KBM-7 (cell line): ENCODE data around the gene ADRA2C.

ENCODE experiments used
- DNase-seq: peaks from one replicate; pipeline ENCODE4 v3.0.0-alpha.2; 2015
- in situ Hi-C: fragments of 300-500 bp; cut with MboI; formaldehyde crosslinking; loops from 2 replicates; pipeline ENCODE4 v1.14.3; 2020; ENCODE audit warnings: low sequenced_read_pairs, low pct_unique_long_range_greater_than_20kb, mixed read lengths

The ADRA2C gene

DNA sequence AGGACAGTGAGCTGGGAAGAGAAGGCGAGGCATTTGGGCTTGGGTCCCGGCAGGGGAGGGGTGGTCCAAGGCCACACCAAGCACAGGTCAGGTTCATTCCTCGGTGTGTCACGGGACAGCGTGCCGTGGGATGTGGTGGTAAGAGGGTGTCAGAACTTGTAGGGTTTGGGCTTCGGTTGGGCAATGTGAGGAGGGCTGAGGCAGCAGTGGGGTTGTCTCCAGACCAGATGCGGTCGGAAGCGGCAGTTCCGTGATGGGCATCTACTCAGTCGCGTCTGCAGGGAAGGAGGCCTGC lies 22.1 kb downstream of the ADRA2C start:
- in situ Hi-C loops, result no loop called here
- no peak for DNase-seq

GRCh38 chr4:3789587-3789986 lies 23.4 kb downstream of the ADRA2C start:
- in situ Hi-C loops, result no loop called here

DNA sequence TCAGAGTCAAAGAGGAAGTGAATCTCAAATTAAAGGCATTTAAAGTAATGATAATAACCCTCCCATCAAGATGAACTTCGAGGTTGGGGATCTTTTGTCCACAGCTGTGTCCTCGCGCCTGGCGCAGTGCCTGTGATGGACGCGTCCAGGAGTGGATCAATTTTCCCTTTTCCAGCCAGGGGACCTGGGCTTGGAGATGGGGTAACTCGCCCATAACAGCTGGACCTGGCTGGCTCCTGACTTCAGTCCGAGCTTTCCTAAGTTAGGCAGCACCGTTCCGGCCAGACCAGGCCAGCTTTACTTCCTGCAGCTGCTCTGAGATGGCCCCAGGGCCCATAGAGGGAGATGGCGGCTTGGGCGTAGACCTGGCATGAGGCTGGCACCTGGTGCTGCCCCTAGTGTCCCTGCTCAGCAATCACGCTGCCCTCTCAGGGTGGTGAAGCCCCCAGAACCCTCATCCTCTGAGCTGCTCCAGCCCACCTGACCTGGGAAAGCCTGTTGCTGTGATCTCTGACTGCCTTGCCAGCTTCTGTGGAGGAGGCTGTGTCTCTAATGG lies 23.9 kb downstream of the ADRA2C start:
- no peak for DNase-seq
- in situ Hi-C loops, result no loop called here

More at GRCh38 chr4:3789587-3789986, 23.4 kb downstream of the ADRA2C start:
- no peak for DNase-seq

DNA sequence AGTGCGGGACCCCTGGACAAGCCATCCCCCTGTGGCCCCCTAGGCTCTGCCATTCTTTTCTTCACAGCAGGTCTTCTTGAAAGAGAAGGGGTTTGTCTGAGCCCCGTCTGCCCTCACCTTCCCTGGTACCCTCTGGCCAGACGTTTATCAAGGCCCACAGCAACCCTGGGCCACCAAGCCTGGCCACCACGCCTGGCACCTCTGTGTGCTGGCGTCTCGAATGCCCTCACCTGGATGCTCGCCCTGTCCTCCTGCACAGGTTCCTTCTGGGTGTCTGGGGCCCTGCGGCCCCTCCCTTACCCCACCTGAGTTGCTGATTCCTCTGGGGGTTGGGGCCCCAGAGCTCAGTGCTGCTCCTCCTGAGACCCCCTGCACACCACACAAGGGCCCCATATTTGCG lies 25.1 kb downstream of the ADRA2C start:
- DNase-seq, result no peak
- in situ Hi-C loops, result no loop called here

DNA sequence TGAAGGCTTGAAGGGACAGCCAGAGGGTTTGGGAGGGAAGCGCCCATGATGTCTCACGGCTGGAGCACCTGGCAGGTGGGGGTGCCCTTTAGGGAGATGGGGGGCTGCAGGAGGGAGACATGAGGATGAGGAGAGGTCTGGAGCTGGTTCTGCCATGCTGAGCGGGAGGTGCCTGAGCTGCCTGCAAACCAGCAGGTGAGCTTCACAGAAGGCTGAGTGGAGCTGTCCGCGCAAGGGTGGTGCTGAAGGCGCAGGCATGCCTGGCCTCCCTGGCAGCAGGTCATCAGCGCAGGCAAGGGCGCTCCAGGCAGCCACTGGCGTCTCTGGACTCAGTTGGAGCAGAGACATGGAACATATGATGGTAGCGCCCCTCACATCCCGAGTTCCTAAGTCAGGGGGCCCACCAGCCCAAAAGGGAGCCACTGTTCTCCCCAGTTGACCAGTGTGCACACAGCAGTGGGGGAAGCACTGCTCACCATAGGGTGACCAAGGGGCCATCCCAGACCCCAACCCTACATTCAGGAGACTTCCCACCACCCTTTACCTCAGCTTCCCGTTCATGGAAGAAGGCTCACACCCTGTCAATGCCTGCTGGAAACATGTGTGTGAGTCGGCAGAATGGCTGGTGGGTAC lies 25.8 kb downstream of the ADRA2C start:
- DNase-seq, result peak; percentile 28
- in situ Hi-C loops, result no loop called here

GRCh38 chr4:3792813-3793212 lies 26.6 kb downstream of the ADRA2C start:
- DNase-seq, result no peak
- in situ Hi-C loops, result no loop called here

DNA sequence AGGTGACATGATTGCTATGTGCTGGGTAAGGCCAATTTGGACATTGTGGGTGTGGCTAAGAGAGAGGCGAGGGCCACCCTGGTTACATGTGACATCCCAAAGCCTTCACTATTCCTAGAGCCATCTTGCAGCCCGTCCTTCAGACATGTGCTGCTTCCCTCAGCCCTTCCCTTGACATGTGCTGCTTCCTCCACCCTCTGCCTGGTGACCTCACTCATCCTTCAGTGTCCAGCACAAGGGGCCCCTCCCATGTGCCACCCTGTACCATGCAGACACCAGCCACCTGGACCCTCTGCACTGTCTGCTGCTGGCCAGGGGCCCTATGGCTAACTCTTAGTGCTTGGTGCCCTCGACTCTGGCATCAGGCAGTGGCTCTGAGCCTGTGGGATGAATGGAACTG lies 27.4 kb downstream of the ADRA2C start:
- no peak for DNase-seq
- in situ Hi-C loops, result no loop called here

DNA sequence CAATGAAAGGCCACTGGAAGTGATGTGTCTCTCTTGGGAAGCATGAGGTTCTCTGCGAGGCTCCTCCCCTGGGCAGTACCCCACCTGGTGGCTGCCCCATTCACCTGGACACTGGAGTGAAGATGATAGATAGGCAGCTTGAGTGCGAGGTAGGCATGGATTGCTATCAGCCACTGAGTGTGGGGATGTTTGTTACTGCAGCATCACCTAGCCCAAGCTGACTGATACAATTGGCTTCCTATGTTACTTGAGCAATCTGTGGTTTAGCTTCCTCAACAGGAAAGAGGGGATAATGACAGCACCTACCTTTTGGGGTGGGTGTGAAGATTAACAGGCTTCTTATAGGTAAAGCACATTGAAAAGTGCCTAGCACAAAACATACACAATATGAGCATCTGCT lies 30.8 kb downstream of the ADRA2C start:
- DNase-seq, result no peak
- in situ Hi-C loops, result no loop called here

DNA sequence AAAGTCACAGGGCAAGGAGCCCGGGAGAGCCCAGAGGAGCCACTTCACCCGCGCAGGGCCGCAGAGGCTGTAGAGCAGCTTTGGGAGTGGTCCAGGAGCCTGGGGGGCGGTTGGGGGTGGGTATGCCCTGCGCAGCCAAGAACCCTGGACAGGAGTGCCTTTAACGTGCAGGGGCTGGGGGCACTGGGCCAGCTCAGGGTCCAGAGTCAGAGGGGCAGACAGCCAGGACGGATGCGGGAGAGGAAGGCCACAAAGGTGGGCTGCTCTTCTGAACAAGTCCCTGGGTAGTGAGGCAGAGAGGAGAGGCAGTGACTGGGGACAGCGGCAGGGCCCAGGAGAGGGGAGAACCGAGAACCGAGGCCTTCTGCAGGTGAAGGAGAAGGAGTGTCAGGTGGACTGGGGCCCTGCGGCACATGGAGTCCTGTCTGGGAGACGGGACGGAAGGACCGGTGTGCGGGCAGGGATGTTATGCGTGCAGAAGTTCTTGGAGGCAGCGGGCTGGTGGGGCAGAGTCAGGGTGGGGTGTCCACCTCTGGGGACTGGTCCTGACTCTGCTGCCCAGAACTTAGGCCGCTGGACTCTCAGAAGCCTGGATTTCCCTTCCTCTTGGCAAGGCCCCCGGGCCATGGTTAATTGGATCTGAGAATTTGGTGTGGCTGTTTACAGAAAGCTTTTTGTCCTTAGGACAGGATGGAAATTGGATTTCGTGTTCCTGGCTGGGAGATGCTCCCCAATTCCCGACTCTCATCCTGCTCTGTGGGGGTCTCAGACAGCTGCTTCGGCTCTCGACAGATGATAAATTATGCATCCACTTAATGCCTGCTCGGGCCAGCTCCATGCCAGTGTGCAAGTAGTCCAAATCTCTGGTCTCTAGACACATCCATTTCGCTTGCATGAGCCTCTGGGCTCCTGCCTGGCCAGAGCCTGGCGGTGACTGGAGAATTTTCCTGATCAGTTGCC lies 31.9 kb downstream of the ADRA2C start:
- no peak for DNase-seq
- in situ Hi-C loops, result no loop called here

GRCh38 chr4:3799496-3799895 lies 33.3 kb downstream of the ADRA2C start:
- in situ Hi-C loops, result no loop called here

GRCh38 chr4:3800351-3800750 lies 34.2 kb downstream of the ADRA2C start:
- in situ Hi-C loops, result no loop called here
- DNase-seq, result no peak

More at GRCh38 chr4:3799496-3799895, 33.3 kb downstream of the ADRA2C start:
- DNase-seq, result no peak

- in situ Hi-C loops, result no loop called here
- no peak for DNase-seq
These were observed 35.3 kb downstream of the ADRA2C start for GRCh38 chr4:3801521-3801920.

DNA sequence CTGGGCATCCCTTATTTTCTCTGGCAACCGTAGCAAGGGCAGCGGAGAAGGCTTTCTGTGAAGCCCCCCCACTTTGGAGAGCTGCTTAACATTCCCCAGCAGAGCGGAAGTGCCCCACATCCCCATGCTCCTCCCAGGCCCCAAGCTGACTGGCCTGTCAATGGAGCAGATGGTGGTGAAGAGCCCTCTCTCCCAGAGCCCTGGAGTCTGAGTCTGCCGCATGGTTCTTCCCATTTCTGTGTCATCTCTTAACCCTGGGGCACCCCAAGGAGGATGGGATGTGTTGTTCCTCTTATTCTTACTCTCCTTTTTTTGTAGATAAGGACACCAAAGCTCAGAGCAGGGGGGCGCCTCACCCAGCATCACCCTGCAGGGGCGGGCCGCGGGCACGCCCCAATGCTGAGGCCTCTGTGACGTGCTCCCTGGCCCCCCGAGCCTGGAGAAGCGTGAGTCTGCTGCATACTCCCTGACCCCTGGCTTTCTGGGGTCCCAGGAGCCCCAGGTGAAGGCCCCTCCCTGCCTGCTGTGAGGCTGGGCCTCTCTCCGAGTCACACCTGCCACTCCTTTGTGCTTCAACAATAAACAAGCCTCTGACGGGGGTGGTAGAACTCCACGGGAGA lies 35.9 kb downstream of the ADRA2C start:
- in situ Hi-C loops, result no loop called here
- no peak for DNase-seq

DNA sequence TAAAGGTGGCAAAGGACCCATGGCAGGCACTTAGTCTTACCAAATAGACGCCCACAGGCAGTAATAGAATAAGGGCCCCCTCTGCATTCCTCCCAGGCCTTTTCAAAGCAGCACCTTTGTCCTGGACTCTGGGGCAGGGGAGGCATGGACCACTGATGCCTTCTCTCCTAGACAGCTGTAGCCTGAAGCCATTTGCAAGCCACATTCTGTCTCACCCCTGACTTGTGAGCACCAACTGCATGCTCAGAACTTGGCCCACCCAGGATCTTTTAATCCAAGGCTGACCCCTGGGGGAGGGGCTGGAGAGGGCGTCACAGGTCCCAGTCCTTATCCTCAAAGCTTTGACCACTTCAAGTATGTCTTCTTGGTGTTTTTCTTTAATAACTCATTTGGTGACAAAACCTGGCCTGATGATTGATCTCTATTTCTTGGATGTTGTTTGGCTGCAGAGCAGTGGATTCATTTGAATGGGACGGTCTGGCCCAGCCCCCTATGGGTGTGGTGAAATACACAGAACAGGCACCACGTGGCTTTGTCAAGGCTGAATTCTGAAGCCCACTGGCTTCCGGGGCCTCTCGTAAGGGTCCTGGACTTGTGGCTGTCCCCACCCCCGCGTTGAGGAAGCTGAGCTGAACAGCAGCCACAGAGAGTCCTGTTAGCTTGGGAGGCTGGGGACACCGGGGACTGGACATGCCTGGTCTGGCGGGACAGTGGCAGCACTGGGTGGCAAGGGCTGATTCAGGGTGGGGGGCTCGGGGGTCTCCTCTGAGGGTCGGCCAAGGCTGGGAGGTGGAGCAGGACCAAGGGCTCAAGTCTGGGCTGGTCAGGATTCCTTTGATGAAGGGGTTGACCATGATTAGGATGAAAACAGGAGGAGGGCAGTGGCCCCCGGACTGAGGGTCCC lies 36.6 kb downstream of the ADRA2C start:
- DNase-seq, result no peak
- in situ Hi-C loops, result no loop called here

DNA sequence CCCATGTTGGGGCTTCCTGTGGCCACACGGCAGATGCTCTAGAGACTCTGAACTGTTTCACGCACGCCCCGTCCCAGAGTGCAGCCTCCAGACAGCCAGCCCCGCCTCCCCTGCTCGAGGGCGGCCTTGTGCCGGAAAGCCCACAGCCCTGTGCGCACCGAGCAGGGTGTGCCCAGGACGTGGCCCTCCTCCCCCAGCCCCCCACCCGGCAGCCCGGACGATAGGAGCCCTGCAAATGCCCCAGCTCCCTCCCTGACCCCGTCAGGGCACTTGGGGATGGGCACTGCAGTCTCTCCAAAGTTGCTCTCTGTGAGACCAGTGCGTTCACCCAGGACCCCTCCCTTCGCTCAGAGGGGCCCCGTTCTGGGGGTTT lies 37.3 kb downstream of the ADRA2C start:
- DNase-seq, result no peak
- in situ Hi-C loops, result no loop called here

DNA sequence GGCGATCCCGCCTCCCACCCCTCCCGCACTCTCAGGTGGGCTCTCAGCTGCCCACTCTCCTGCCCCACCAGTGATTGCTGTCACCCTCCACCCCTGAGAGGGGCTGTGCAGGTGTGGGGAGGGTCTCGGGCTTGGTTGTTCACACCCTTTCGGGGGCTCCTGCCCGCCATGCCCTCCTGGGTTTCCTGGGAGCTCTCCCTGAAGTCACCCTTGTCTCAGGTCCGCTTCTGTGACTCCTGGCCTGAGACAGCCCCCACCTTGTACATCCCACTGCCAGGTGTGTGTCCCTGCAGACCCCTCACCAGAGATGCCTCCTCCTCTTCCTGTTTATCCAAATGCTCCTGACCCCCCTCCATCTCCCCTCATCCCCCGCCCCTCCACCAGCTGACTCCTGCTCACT lies 37.8 kb downstream of the ADRA2C start:
- in situ Hi-C loops, result no loop called here

GRCh38 chr4:3805026-3805425 lies 38.8 kb downstream of the ADRA2C start:
- in situ Hi-C loops, result no loop called here
- DNase-seq, result no peak

More for the DNA sequence above, 37.8 kb downstream of the ADRA2C start:
- no peak for DNase-seq

GRCh38 chr4:3805731-3806130 lies 39.5 kb downstream of the ADRA2C start:
- no peak for DNase-seq
- in situ Hi-C loops, result no loop called here

- no peak for DNase-seq
- in situ Hi-C loops, result no loop called here
These were observed 41.1 kb downstream of the ADRA2C start for GRCh38 chr4:3807311-3807710.
